Measurements from ENCODE around the gene LRRC32.
"Not testable (repeated sequence)": the region's sequence is repeated elsewhere in the genome, so short reads cannot be mapped to it uniquely, and the experiment has no call there.

LRRC32 gene

DNA sequence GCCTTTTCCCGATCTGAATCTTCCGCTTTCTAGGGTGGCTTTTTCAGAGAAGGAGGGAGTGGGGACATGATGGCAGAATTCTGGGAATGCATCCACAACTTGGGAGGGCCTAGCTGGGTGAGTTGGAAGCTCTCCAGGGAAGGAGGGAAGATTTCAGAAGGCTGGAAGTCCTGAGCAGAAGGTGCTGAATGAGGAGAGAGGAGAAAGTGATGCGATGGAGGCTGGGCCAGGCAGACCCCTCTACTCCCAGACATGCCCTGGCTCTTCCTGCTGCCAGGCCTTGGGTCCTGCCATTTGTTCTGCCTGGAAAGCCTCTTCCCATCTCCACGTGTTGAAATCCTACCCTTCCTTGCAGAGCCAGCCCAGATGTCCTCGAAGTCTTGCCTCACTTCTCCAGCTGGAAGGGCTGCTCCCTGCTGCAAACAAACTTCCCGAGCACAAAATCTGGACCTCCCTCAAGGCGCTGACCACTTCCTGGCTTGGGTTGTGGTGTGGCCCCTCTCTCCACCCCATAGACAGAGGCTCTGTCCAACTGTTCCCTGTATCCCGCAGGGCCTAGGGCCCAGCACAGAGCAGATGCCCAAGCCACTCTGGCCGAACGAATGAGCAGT, 16.8 kb downstream of the LRRC32 start:
- peak; percentile 71 for DNase-seq (ENCODE audit: extremely low read depth, low read depth)
- TF ChIP-seq CTCF (IDR thresholded peaks at IDR 0.05; ENCODE audit: low read depth, low read length), result no peak

- TF ChIP-seq CTCF (IDR thresholded peaks at IDR 0.05; ENCODE audit: low read depth, low read length), result no peak
- no peak for DNase-seq (ENCODE audit: extremely low read depth, low read depth)
Observed at GRCh38 chr11:76653012-76653673, 17.4 kb downstream of the LRRC32 start.

- DNase-seq (ENCODE audit: extremely low read depth, low read depth), result no peak
- TF ChIP-seq CTCF (IDR thresholded peaks at IDR 0.05; ENCODE audit: low read depth, low read length), result no peak
Observed at GRCh38 chr11:76649851-76650372, 20.6 kb downstream of the LRRC32 start.

DNA sequence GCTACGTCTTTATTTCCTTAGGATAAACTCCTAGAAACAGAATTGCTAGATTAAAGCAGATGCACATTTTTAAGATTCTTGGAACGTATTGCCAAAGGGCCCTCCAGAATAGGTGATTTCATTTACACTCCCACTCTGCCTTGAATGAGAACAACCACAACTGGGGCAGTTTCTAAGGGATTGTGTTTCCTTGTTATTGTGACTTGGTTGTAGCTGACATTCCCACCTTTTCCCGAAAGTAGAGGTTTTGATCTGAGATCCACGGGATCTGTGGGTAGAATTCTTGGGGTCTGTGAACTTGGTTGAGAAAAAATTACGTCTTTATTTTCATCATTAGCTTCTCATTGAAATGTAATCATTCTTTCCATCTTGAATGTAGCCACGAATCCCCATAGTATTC, 21.5 kb downstream of the LRRC32 start:
- DNase-seq (ENCODE audit: extremely low read depth, low read depth), result no peak
- TF ChIP-seq CTCF (IDR thresholded peaks at IDR 0.05; ENCODE audit: low read depth, low read length), result no peak

- DNase-seq (ENCODE audit: extremely low read depth, low read depth), result no peak
- no peak for TF ChIP-seq CTCF (IDR thresholded peaks at IDR 0.05; ENCODE audit: low read depth, low read length)
Observed at GRCh38 chr11:76648061-76648460, 22.5 kb downstream of the LRRC32 start.

DNA sequence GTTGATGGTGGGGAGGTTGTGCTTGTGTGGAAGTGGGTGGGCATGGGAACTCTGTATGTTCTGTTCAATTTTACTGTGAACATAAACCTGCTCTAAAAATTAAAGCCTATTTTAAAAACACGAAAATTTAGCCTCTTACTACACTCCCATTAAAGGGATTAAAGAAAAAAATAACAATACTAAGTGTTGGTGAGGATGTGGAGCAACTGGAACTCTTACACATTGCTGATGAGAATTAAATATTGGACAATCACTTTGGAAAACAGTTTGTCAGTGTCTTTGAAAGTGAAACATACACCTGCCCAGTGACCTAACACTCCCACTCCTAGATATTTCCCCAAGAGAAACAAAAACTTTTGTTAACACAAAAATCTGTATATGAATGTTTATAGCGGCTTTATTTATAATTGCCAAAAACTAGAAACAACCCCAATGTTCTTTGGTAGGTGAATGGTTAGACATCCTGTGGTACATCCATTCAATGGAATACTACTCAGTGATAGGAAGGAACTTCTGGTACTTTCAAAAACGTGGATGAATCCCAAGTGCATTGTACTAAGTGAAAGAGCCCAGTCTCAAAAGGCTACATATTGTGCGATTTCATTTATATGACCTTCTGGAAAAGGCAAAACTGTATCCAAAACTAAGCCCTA, 23.5 kb downstream of the LRRC32 start:
- no peak for DNase-seq (ENCODE audit: extremely low read depth, low read depth)
- no peak for TF ChIP-seq CTCF (IDR thresholded peaks at IDR 0.05; ENCODE audit: low read depth, low read length)

DNA sequence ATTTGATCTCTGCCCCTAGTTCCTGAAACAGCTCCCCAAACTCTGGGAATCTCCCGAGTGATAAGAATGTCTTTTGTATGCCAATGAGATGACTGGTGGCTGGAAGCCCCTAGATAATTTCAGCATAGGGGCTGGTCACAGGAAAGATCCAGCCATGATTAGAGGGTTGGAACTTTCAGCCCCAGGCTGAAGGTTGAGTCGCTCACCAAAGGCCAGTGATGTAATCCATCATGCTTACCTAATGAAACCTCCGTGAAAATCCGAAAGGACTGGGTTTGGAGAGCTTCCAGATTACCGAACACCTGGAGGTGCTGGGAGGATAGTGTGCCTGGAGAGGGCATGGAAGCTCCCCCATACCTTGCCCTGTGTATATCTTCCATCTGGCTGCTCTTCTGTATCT, 26.0 kb downstream of the LRRC32 start:
- DNase-seq (ENCODE audit: extremely low read depth, low read depth), result no peak
- TF ChIP-seq CTCF (IDR thresholded peaks at IDR 0.05; ENCODE audit: low read depth, low read length), result no peak

GRCh38 chr11:76643711-76644110, 26.8 kb downstream of the LRRC32 start:
- DNase-seq (ENCODE audit: extremely low read depth, low read depth), result not testable (repeated sequence)
